Measurements from ENCODE around the gene MLXIP.

The MLXIP gene

DNA sequence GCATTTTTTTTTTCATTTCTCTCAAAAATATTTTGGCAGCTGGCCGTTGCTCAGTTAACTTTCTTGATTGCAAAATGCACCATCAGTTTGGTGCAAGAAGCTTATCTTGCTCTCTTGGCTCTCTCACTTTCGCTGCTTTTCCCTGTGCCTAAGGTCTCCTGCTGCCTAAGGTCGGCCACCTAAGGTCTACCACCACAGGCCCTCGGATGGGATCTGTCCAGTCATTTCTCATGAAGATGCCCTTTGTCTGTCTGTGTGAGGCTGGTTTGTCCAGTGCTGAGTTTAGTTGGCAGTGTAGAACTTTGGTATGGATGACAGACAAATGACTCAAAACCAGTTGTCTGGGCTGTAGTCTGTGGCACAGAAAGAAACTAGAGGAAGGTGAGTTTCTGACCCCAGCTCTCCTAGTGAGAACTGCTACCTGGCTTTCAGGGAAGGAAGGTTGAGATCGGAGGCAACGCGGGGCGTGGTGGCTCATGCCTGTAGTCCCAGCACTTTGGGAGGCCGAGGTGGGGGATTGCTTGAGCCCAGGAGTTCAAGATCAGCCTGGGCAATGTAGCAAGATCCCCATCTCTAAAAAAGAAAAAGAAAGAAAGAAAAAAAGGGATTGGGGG lies 2.6 kb downstream of the MLXIP start:
- Histone ChIP-seq H3K4me1 (ENCODE audit: control insufficient read depth, insufficient read depth, low read length) (peaks cover 16% of the 10 kb centered on the region), H3K27ac (ENCODE audit: extremely low read depth, low read depth, low read length) (no peak overlapping the region)

DNA sequence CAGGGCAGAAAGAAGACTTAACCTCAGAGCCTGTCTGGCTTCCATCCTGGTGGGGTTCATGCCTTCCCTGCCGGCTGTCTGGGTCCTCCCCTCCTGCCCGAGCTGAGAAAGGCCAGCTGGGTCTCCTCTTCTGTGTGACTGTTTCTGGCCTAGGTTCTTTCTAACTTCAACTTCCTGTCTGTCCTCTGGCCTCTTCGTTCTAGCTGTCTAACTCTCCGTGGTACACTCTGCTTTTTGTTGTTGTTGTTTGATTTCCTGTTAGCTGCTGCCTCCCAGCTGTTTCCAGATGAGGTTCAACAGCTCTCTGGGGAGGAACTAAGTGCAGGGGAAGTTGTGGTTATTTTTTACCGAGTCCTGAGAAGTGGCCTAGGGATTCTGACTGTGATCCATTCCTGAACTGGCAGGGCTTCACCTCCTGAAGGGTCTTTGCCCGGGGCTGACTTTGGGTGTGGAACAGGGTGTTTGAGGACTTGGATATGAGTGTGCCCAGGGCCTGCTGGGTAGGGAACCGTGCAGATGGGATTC lies 3.2 kb downstream of the MLXIP start:
- Histone ChIP-seq H3K27ac (ENCODE audit: extremely low read depth, low read depth, low read length) (no peak overlapping the region), H3K9me3 (ENCODE audit: control insufficient read depth, insufficient read depth, low read depth, low read length) (no peaks in the 10 kb centered on the region), H3K4me3 (ENCODE audit: low read depth, low read length) (no peak overlapping the region), H3K36me3 (ENCODE audit: control insufficient read depth in 2 of 2, insufficient read depth in 1 of 2, low read length in 2 of 2) (peaks cover 0 to 28% of the 10 kb centered on the region in 2 experiments; a peak in 2 of 3 replicates), H3K4me1 (ENCODE audit: control insufficient read depth, insufficient read depth, low read length) (peaks cover 16% of the 10 kb centered on the region)
- ChIA-PET POLR2A (no interaction called here), CTCF (interaction anchor here (0.6 to 2.5 kb wide), 7 partner anchors 10 to 247 kb away, joined by 3 to 16 read pairs (median 3); no protein-coding TSS in a partner anchor)
- TF ChIP-seq ZIC2 (tag by site-specific recombination; IDR thresholded peaks at IDR 0.05) (peak; percentile 73), FEZF1 (tag by site-specific recombination; IDR thresholded peaks at IDR 0.05) (peak; percentile 58), MZF1 (tag by site-specific recombination; IDR thresholded peaks at IDR 0.05; ENCODE audit: borderline replicate concordance) (no peak)
- TF ChIP-seq, protein P1, sequence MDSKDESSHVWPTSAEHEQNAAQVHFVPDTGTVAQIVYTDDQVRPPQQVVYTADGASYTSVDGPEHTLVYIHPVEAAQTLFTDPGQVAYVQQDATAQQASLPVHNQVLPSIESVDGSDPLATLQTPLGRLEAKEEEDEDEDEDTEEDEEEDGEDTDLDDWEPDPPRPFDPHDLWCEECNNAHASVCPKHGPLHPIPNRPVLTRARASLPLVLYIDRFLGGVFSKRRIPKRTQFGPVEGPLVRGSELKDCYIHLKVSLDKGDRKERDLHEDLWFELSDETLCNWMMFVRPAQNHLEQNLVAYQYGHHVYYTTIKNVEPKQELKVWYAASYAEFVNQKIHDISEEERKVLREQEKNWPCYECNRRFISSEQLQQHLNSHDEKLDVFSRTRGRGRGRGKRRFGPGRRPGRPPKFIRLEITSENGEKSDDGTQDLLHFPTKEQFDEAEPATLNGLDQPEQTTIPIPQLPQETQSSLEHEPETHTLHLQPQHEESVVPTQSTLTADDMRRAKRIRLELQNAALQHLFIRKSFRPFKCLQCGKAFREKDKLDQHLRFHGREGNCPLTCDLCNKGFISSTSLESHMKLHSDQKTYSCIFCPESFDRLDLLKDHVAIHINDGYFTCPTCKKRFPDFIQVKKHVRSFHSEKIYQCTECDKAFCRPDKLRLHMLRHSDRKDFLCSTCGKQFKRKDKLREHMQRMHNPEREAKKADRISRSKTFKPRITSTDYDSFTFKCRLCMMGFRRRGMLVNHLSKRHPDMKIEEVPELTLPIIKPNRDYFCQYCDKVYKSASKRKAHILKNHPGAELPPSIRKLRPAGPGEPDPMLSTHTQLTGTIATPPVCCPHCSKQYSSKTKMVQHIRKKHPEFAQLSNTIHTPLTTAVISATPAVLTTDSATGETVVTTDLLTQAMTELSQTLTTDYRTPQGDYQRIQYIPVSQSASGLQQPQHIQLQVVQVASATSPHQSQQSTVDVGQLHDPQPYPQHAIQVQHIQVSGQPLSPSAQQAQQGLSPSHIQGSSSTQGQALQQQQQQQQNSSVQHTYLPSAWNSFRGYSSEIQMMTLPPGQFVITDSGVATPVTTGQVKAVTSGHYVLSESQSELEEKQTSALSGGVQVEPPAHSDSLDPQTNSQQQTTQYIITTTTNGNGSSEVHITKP (tag by site-specific recombination; IDR thresholded peaks at IDR 0.05), result 0 out of 2 replicates have a peak, but pooled peaks have one; percentile 10

More for the DNA sequence above, 2.6 kb downstream of the MLXIP start:
- CTCF ChIA-PET, result interaction anchor here (0.6 to 2.5 kb wide), 6 partner anchors 8 to 248 kb away, joined by 3 to 16 read pairs (median 6); no protein-coding TSS in a partner anchor
- no peak overlapping the region for H3K4me3 ChIP-seq (ENCODE audit: low read depth, low read length)
- peaks cover 0 to 28% of the 10 kb centered on the region in 2 experiments; a peak in 2 of 3 replicates for H3K36me3 ChIP-seq (ENCODE audit: control insufficient read depth in 2 of 2, insufficient read depth in 1 of 2, low read length in 2 of 2)
- POLR2A ChIA-PET, result interaction anchor here (0.6 to 1.4 kb wide), 5 partner anchors 8 to 32 kb away, joined by 3 to 7 read pairs (median 4); no protein-coding TSS in a partner anchor
- TF ChIP-seq, protein P2, sequence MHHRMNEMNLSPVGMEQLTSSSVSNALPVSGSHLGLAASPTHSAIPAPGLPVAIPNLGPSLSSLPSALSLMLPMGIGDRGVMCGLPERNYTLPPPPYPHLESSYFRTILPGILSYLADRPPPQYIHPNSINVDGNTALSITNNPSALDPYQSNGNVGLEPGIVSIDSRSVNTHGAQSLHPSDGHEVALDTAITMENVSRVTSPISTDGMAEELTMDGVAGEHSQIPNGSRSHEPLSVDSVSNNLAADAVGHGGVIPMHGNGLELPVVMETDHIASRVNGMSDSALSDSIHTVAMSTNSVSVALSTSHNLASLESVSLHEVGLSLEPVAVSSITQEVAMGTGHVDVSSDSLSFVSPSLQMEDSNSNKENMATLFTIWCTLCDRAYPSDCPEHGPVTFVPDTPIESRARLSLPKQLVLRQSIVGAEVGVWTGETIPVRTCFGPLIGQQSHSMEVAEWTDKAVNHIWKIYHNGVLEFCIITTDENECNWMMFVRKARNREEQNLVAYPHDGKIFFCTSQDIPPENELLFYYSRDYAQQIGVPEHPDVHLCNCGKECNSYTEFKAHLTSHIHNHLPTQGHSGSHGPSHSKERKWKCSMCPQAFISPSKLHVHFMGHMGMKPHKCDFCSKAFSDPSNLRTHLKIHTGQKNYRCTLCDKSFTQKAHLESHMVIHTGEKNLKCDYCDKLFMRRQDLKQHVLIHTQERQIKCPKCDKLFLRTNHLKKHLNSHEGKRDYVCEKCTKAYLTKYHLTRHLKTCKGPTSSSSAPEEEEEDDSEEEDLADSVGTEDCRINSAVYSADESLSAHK (tag by site-specific recombination; IDR thresholded peaks at IDR 0.05), result 0 out of 2 replicates have a peak, but pooled peaks have one; percentile 13
- TF ChIP-seq ZIC2 (tag by site-specific recombination; IDR thresholded peaks at IDR 0.05) (no peak), GLIS2 (tag by site-specific recombination; IDR thresholded peaks at IDR 0.05) (no peak), SETDB1 (IDR thresholded peaks at IDR 0.05; ENCODE audit: insufficient read length, low read length) (no peak), ZNF354C (tag by site-specific recombination; IDR thresholded peaks at IDR 0.05; ENCODE audit: borderline replicate concordance, low read depth) (no peak), ZXDB (tag by site-specific recombination; IDR thresholded peaks at IDR 0.05) (no peak), ZNF157 (tag by site-specific recombination; IDR thresholded peaks at IDR 0.05) (no peak), ZNF121 (tag by site-specific recombination; IDR thresholded peaks at IDR 0.05) (peak; percentile 98), ZNF184 (tag by site-specific recombination; IDR thresholded peaks at IDR 0.05) (no peak)
- no peaks in the 10 kb centered on the region for H3K9me3 ChIP-seq (ENCODE audit: control insufficient read depth, insufficient read depth, low read depth, low read length)

DNA sequence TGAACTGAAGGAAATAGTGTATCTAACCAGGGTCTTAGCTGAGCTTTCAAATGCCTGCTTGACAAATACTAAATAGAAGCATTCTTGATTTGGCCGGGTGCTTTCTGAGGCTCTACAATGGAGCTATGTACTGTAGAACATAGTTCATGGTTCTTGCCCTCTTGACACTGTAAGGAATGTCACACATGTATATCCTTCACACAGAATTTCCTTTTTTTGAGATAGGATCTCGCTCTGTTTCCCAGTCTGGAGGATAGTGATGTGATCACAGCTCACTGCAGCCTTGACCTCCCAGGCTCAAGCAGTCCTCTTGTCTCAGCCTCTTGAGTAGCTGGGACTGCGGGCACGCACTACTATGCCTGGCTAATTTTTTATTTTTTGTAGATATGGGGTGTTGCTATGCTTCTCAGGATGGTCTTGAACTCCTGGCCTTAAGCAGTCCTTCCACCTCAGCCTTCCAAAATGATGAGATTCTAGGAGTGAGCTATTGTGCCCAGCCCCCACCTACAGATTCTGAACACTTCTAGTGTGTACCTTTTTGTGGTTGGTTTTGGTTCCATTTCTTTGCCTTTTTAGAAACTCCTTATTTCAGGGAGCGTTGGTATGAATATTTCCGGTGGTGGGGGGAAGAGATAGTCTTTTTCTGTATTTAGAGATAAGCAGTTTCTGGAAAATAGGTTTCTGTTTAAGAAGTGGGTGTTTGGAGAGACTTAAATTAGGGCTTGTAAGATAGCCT lies 4.2 kb downstream of the MLXIP start:
- TF ChIP-seq OVOL3 (tag by site-specific recombination; IDR thresholded peaks at IDR 0.05) (no peak), ZNF266 (tag by site-specific recombination; IDR thresholded peaks at IDR 0.05; ENCODE audit: low read depth) (no peak), ZNF473 (tag by site-specific recombination; IDR thresholded peaks at IDR 0.05) (no peak)
- TF ChIP-seq, protein P3, sequence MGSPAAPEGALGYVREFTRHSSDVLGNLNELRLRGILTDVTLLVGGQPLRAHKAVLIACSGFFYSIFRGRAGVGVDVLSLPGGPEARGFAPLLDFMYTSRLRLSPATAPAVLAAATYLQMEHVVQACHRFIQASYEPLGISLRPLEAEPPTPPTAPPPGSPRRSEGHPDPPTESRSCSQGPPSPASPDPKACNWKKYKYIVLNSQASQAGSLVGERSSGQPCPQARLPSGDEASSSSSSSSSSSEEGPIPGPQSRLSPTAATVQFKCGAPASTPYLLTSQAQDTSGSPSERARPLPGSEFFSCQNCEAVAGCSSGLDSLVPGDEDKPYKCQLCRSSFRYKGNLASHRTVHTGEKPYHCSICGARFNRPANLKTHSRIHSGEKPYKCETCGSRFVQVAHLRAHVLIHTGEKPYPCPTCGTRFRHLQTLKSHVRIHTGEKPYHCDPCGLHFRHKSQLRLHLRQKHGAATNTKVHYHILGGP (tag by site-specific recombination; IDR thresholded peaks at IDR 0.05), result no peak
- ChIA-PET POLR2A (no interaction called here), CTCF (interaction anchor here (0.8 to 1.8 kb wide), 6 partner anchors 8 to 108 kb away, joined by 3 to 7 read pairs (median 3); no protein-coding TSS in a partner anchor)
- Histone ChIP-seq H3K27ac (ENCODE audit: extremely low read depth, low read depth, low read length) (no peak overlapping the region), H3K36me3 (ENCODE audit: control insufficient read depth in 2 of 2, insufficient read depth in 1 of 2, low read length in 2 of 2) (peaks cover 0 to 33% of the 10 kb centered on the region in 2 experiments; a peak in 2 of 3 replicates), H3K4me1 (ENCODE audit: control insufficient read depth, insufficient read depth, low read length) (peaks cover 16% of the 10 kb centered on the region), H3K4me3 (ENCODE audit: low read depth, low read length) (no peak overlapping the region), H3K9me3 (ENCODE audit: control insufficient read depth, insufficient read depth, low read depth, low read length) (no peaks in the 10 kb centered on the region)

All from HEK293 (cell line).